Pancreas (tissue), 10 donors: ENCODE measurements around the gene COQ8A. TPM values are rescaled to one million over a fixed set of nuclear protein-coding genes. Genes with fewer than 3 reads are reported as not detected.

ENCODE experiments used
- ATAC-seq, 4 donors: fragments of 200-7000 bp; cut with Tn5 transposase; one replicate each; pipeline versions ENCODE4 v1.8.0 to v1.9.1; 2020; ENCODE audit warnings: mild to moderate bottlenecking in 4 of 4, moderate library complexity in 4 of 4
- DNase-seq, 6 donors: peaks; one replicate each; pipeline ENCODE4 v3.0.0-alpha.2; 2020
- FAIRE-seq: peaks from 2 replicates; lab custom pipeline; 2012; peaks lifted over from hg19 to GRCh38; lab: Jason Lieb, UNC
- H3K27ac ChIP-seq, 4 donors: fragments of 200-600 bp; sonication (generic); 1 replicate in 3 of 4; 2 replicates in 1 of 4; pipeline versions ENCODE4 v1.5.0 to v1.8.0; 2020
- H3K27me3 ChIP-seq, 4 donors: fragments of 200-600 bp; one replicate each; pipeline ENCODE4 v1.8.0; 2021
- H3K36me3 ChIP-seq, 3 donors: fragments of 200-600 bp; sonication (generic) in 1 of 3; one replicate each; pipeline versions ENCODE4 v1.5.0 to v1.8.0; 2020 to 2021
- H3K4me1 ChIP-seq, 3 donors: fragments of 200-600 bp; one replicate each; pipeline ENCODE4 v1.8.0; 2021
- H3K4me3 ChIP-seq, 4 donors: fragments of 200-600 bp; sonication (generic) in 2 of 4; one replicate each; pipeline versions ENCODE4 v1.5.0 to v1.8.0; 2020 to 2021
- H3K9me3 ChIP-seq, 4 donors: fragments of 200-600 bp; one replicate each; pipeline ENCODE4 v1.8.0; 2021
- WGBS, 2 donors: extraction: QIAGEN DNeasy Blood & Tissue Kit; methylation state at CpG; one replicate each; pipeline ENCODE4 v1.1.7; 2013; 5-methylcytosine and 5-hydroxymethylcytosine counted together
- intact Hi-C, 3 donors: fragments of 100-400 bp; cut with DNase I; formaldehyde crosslinking; loops; one replicate each; pipeline versions ENCODE4 v1.11.1 to v1.14.2; 2022
- polyA plus RNA-seq, 2 donors: library from polyadenylated mRNA; stranded (reverse); fragments of 200-250 nt; gene quantifications; one replicate each; pipeline ENCODE4 v1.2.3, GENCODE V29; 2013
- total RNA-seq, 6 donors: library from RNA; stranded (reverse); fragmentation: NEBNext Ultra II Directional in 4 of 6; extraction: Animal tissue kit (Norgen Biotek cat#: 25700) in 4 of 6; gene quantifications; one replicate each; pipeline versions ENCODE4 v1.2.1 to v1.2.4, GENCODE V29; 2021 to 2023
- TF ChIP-seq, protein P1 (sequence below), 4 donors: fragments of 200-600 bp; sonication (generic) in 3 of 4; IDR thresholded peaks; one replicate each; pipeline versions ENCODE4 v1.5.0 to v1.8.0; 2021; ENCODE audit warnings: antibody characterized with exemption in 4 of 4
- donor health status: healthy with polysubstance abuse.
- donor health status: DM: no; HTN: no; CAD: no; lungs with moderate emphysema.
- donor health status: DM: no; HTN: no; CAD: no.
- donor health status: control.
- donor health status: control.
- donor health status: Bipolar disorder and iron deficiency.
- donor health status: DM: yes; HTN: yes; CAD: no.
- donor health status: DM: no; HTN: no; CAD: no.
- donor health status: DM: no; HTN: no; CAD: no.
- donor health status: DM: yes; HTN: yes; CAD: no.

The COQ8A gene
- total and polyA plus RNA-seq, 8 donors = 61.2 to 169 (median 92.5) TPM

DNA sequence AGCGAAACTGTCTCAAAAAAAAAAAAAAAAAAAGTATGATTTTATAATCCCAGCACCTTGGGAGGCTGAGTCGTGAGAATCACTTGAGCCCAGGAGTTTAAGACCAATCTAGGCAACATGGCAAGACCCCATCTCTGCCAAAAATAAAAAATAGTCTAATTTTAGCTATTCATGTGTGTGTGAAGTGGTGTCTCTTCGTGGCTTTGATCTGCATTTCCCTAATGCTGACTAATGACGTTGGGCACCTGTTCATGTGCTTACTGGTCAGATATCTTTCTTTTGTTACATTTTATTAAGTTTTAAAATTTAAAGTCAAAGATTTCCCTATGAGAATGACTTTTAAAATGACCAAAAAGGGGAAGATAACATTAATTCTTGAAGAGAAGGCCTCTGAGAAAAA lies 38.7 kb upstream of the COQ8A start:
- Histone ChIP-seq H3K27ac (no peak overlapping the region), H3K27me3 (no peaks in the 10 kb centered on the region), H3K9me3 (no peaks in the 10 kb centered on the region), H3K36me3 (peaks cover 0 to 36% (median 0%) of the 10 kb centered on the region in 3 donors), H3K4me3 (no peak overlapping the region), H3K4me1 (no peaks in the 10 kb centered on the region)
- DNase-seq (no peak), FAIRE-seq (no peak), ATAC-seq (no peak)
- TF ChIP-seq, protein P1, sequence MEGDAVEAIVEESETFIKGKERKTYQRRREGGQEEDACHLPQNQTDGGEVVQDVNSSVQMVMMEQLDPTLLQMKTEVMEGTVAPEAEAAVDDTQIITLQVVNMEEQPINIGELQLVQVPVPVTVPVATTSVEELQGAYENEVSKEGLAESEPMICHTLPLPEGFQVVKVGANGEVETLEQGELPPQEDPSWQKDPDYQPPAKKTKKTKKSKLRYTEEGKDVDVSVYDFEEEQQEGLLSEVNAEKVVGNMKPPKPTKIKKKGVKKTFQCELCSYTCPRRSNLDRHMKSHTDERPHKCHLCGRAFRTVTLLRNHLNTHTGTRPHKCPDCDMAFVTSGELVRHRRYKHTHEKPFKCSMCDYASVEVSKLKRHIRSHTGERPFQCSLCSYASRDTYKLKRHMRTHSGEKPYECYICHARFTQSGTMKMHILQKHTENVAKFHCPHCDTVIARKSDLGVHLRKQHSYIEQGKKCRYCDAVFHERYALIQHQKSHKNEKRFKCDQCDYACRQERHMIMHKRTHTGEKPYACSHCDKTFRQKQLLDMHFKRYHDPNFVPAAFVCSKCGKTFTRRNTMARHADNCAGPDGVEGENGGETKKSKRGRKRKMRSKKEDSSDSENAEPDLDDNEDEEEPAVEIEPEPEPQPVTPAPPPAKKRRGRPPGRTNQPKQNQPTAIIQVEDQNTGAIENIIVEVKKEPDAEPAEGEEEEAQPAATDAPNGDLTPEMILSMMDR (IDR thresholded peaks at IDR 0.05) = no peak
- intact Hi-C loops = no loop called here
- WGBS, 2 donors = 86 to 88% methylated on average over 4 of the region's 4 CpGs

DNA sequence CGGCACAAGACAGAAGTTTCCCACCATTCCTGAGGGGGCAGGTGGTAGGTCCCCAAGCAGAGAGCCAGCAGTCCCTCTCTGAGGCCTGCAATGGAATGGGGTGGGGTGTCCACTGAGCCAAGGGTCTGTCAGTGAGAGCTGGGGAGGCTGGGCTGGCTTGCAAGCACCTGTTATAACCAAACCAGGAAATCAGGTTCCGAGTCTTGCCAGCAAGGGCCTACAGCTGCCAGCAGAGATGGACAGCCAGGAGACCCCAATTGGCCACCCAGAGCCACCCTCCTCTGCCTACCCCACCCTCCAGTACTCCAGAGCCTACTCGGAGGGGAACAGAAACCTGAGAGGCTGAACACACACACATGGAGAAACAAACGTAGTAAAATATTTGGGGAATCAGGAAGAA lies 37.5 kb upstream of the COQ8A start:
- Histone ChIP-seq H3K4me3 (no peak overlapping the region), H3K9me3 (no peaks in the 10 kb centered on the region), H3K27ac (no peak overlapping the region), H3K27me3 (no peaks in the 10 kb centered on the region), H3K4me1 (no peaks in the 10 kb centered on the region), H3K36me3 (peaks cover 0 to 36% (median 0%) of the 10 kb centered on the region in 3 donors)
- intact Hi-C loops = no loop called here
- DNase-seq (no peak), FAIRE-seq (no peak), ATAC-seq (peak in 1 of 4 donors; percentile 17)
- WGBS, 2 donors = 65 to 71% methylated on average over 4 of the region's 4 CpGs
- TF ChIP-seq, protein P1 (IDR thresholded peaks at IDR 0.05) = no peak

DNA sequence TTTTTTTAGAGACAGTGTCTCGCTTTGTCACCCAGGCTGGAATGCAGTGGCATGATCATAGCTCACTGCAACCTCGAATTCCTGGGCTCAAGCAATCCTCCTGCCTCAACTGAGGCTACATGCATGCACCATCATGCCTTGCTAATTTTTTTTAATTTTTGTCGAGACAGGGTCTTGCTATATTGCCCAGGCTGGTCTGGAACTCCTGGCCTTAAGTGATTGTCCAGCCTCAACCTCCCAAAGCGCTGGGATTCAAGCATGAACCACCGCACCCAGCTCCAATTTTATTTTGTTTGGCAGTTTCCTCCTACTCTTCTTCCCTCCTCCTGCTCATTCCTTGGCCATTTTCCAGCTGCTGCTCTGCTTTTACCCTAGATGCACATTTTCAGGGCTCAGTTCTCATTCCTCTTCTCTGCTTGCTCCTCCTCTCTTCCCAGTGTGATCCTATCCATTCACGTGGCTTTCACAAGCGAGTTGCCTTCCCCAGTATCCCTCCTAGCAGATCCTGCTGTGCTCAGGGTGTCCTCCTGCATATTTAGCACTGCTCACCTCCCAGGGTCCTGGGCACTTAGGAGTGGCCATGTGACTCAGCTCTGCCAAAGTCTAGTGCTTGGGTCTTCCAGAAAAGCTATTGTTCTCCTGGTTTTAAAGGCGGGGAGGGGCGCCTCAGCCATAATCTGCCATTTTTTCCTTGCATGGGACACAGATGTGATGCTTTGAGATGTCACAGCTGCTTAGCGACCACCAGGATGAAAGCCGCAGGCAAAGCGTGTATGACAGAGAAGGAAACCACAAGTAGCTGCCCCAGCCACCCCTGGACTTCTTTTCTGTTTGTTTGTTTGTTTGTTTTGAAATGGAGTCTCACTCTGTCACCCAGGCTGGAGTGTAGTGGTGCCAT lies 36.0 kb upstream of the COQ8A start:
- intact Hi-C loops = no loop called here
- no peak for FAIRE-seq
- TF ChIP-seq, protein P1 (IDR thresholded peaks at IDR 0.05) = no peak
- no peaks in the 10 kb centered on the region for H3K9me3 ChIP-seq
- peaks cover 0 to 32% (median 0%) of the 10 kb centered on the region in 3 donors for H3K36me3 ChIP-seq
- ATAC-seq = peak in 1 of 4 donors; percentile 18
- H3K4me3 ChIP-seq = no peak overlapping the region
- DNase-seq = peak in 1 of 6 donors; percentile 7
- no peak overlapping the region for H3K27ac ChIP-seq
- no peaks in the 10 kb centered on the region for H3K4me1 ChIP-seq
- 90 to 93% methylated on average over 12 of the region's 12 CpGs for WGBS, 2 donors
- H3K27me3 ChIP-seq = no peaks in the 10 kb centered on the region

DNA sequence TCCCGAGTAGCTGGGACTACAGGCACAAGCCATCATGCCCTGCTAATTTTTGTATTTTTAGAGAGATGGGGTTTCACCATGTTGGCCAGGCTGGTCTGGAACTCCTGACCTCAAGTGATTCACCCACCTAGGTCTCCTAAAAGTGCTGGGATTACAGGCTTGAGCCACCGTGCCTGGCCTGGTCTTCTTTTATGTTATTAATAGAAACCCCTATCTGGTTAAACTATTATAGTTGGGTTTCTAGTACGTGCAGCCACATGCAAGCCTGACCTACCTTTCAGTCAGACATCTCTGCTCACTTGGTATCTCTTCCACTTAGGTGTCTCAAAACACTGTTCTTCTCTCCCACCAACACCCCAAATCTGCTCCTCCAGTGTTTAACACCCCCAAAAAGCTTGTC lies 35.3 kb upstream of the COQ8A start:
- Histone ChIP-seq H3K27me3 (no peaks in the 10 kb centered on the region), H3K27ac (no peak overlapping the region), H3K36me3 (peaks cover 0 to 25% (median 0%) of the 10 kb centered on the region in 3 donors), H3K4me3 (no peak overlapping the region), H3K9me3 (no peaks in the 10 kb centered on the region), H3K4me1 (no peaks in the 10 kb centered on the region)
- no peak for ATAC-seq
- TF ChIP-seq, protein P1 (IDR thresholded peaks at IDR 0.05) = no peak
- FAIRE-seq = no peak
- WGBS, 2 donors = 86 to 89% methylated on average over 3 of the region's 3 CpGs
- intact Hi-C loops = loop anchor here in 1 of 3 donors (5.0 kb wide), 1 partner anchor 538 kb away; no protein-coding TSS in a partner anchor
- peak in 1 of 6 donors; percentile 2 for DNase-seq
